Activated CD4-positive, alpha-beta memory T cell treated with anti-CD3 and anti-CD28 coated beads, Interleukin-2, amount 10 ng/mL, durations not matched to agents 7 days and 5 days (primary cell): ENCODE data around the gene USH2A. TPM values are rescaled to one million over a fixed set of nuclear protein-coding genes. Genes with fewer than 3 reads are reported as not detected.

ENCODE experiments used
- CTCF ChIA-PET: fragments of 350-600 bp; sonication (Branson Sonifier 250); formaldehyde crosslinking; loops from one replicate; lab custom pipeline; 2021; ENCODE audit warnings: antibody characterized with exemption, inconsistent platforms; lab: Charles Lee
- POLR2A ChIA-PET: fragments of 350-600 bp; sonication (Branson Sonifier 250); formaldehyde crosslinking; loops from one replicate; lab custom pipeline; 2021; ENCODE audit warnings: antibody characterized with exemption; lab: Charles Lee
- DNase-seq: peaks from one replicate; pipeline ENCODE4 v3.0.0-alpha.2; 2020
- H3K27ac Mint-ChIP-seq: one replicate; pipeline ENCODE4 v1.8.0; 2021; ENCODE audit warnings: mild to moderate bottlenecking, mixed read lengths
- H3K27me3 Mint-ChIP-seq: one replicate; pipeline ENCODE4 v1.8.0; 2021; ENCODE audit warnings: mixed read lengths
- H3K36me3 Mint-ChIP-seq: one replicate; pipeline ENCODE4 v1.8.0; 2021; ENCODE audit warnings: low read depth, mixed read lengths
- H3K4me1 Mint-ChIP-seq: one replicate; pipeline ENCODE4 v1.8.0; 2021; ENCODE audit warnings: mixed read lengths
- H3K4me3 Mint-ChIP-seq: one replicate; pipeline ENCODE4 v1.8.0; 2021; ENCODE audit warnings: mild to moderate bottlenecking, mixed read lengths
- H3K9me3 Mint-ChIP-seq: one replicate; pipeline ENCODE4 v1.8.0; 2021; ENCODE audit warnings: mixed read lengths
- total RNA-seq, 2 experiments: library from RNA; stranded (reverse); gene quantifications; one replicate each; pipeline ENCODE4 v1.2.3, GENCODE V29; 2021

Gene USH2A
- total RNA-seq, 2 experiments from 2014 or later = not detected

GRCh38 chr1:215710036-215710898, 713.0 kb downstream of the USH2A start:
- ChIA-PET POLR2A (no interaction called here), CTCF (no interaction called here)
- Mint-ChIP-seq H3K36me3 (no peaks in the 10 kb centered on the region), H3K27ac (no peak overlapping the region), H3K9me3 (no peaks in the 10 kb centered on the region), H3K4me3 (no peak overlapping the region), H3K4me1 (no peaks in the 10 kb centered on the region), H3K27me3 (no peaks in the 10 kb centered on the region)
- no peak for DNase-seq

- Mint-ChIP-seq H3K9me3 (peaks cover 9% of the 10 kb centered on the region), H3K4me1 (no peaks in the 10 kb centered on the region), H3K36me3 (no peaks in the 10 kb centered on the region), H3K27me3 (no peaks in the 10 kb centered on the region), H3K4me3 (no peak overlapping the region), H3K27ac (no peak overlapping the region)
- POLR2A ChIA-PET = no interaction called here
- no peak for DNase-seq
- CTCF ChIA-PET = no interaction called here
These were observed 719.0 kb downstream of the USH2A start for GRCh38 chr1:215704089-215704860.

GRCh38 chr1:215682232-215682631, 741.0 kb downstream of the USH2A start:
- ChIA-PET CTCF (no interaction called here), POLR2A (no interaction called here)
- no peak overlapping the region for H3K27ac Mint-ChIP-seq
- DNase-seq = no peak
- H3K36me3 Mint-ChIP-seq = no peaks in the 10 kb centered on the region
- no peaks in the 10 kb centered on the region for H3K9me3 Mint-ChIP-seq
- H3K27me3 Mint-ChIP-seq = no peaks in the 10 kb centered on the region
- no peaks in the 10 kb centered on the region for H3K4me1 Mint-ChIP-seq
- no peak overlapping the region for H3K4me3 Mint-ChIP-seq

GRCh38 chr1:215681041-215681440, 742.2 kb downstream of the USH2A start:
- Mint-ChIP-seq H3K27ac (no peak overlapping the region), H3K9me3 (no peaks in the 10 kb centered on the region), H3K4me1 (no peaks in the 10 kb centered on the region), H3K27me3 (no peaks in the 10 kb centered on the region), H3K36me3 (no peaks in the 10 kb centered on the region), H3K4me3 (no peak overlapping the region)
- ChIA-PET CTCF (no interaction called here), POLR2A (no interaction called here)
- DNase-seq = no peak

- no peak overlapping the region for H3K4me3 Mint-ChIP-seq
- H3K27ac Mint-ChIP-seq = no peak overlapping the region
- CTCF ChIA-PET = no interaction called here
- no peaks in the 10 kb centered on the region for H3K27me3 Mint-ChIP-seq
- no peak for DNase-seq
- POLR2A ChIA-PET = no interaction called here
- H3K4me1 Mint-ChIP-seq = no peaks in the 10 kb centered on the region
- H3K9me3 Mint-ChIP-seq = no peaks in the 10 kb centered on the region
- no peaks in the 10 kb centered on the region for H3K36me3 Mint-ChIP-seq
These were observed 744.0 kb downstream of the USH2A start for GRCh38 chr1:215679231-215679630.

- no peak overlapping the region for H3K4me3 Mint-ChIP-seq
- no peaks in the 10 kb centered on the region for H3K36me3 Mint-ChIP-seq
- no peaks in the 10 kb centered on the region for H3K9me3 Mint-ChIP-seq
- no peaks in the 10 kb centered on the region for H3K27me3 Mint-ChIP-seq
- H3K4me1 Mint-ChIP-seq = no peaks in the 10 kb centered on the region
- CTCF ChIA-PET = no interaction called here
- POLR2A ChIA-PET = no interaction called here
- H3K27ac Mint-ChIP-seq = no peak overlapping the region
- DNase-seq = no peak
These were observed 746.1 kb downstream of the USH2A start for GRCh38 chr1:215677112-215677511.

- Mint-ChIP-seq H3K27ac (no peak overlapping the region), H3K27me3 (no peaks in the 10 kb centered on the region), H3K4me1 (no peaks in the 10 kb centered on the region), H3K36me3 (no peaks in the 10 kb centered on the region), H3K9me3 (no peaks in the 10 kb centered on the region), H3K4me3 (no peak overlapping the region)
- DNase-seq = no peak
- ChIA-PET CTCF (no interaction called here), POLR2A (no interaction called here)
These were observed 749.3 kb downstream of the USH2A start for GRCh38 chr1:215673943-215674342.

GRCh38 chr1:215672482-215672881, 750.8 kb downstream of the USH2A start:
- Mint-ChIP-seq H3K27ac (no peak overlapping the region), H3K27me3 (no peaks in the 10 kb centered on the region), H3K36me3 (no peaks in the 10 kb centered on the region), H3K9me3 (no peaks in the 10 kb centered on the region), H3K4me1 (no peaks in the 10 kb centered on the region), H3K4me3 (no peak overlapping the region)
- no peak for DNase-seq
- POLR2A ChIA-PET = no interaction called here
- CTCF ChIA-PET = no interaction called here

GRCh38 chr1:215669806-215670491, 753.3 kb downstream of the USH2A start:
- no peak for DNase-seq
- Mint-ChIP-seq H3K27me3 (no peaks in the 10 kb centered on the region), H3K4me1 (no peaks in the 10 kb centered on the region), H3K27ac (no peak overlapping the region), H3K9me3 (no peaks in the 10 kb centered on the region), H3K36me3 (no peaks in the 10 kb centered on the region), H3K4me3 (no peak overlapping the region)
- ChIA-PET POLR2A (no interaction called here), CTCF (no interaction called here)

- Mint-ChIP-seq H3K4me3 (no peak overlapping the region), H3K4me1 (no peaks in the 10 kb centered on the region), H3K9me3 (no peaks in the 10 kb centered on the region), H3K27me3 (no peaks in the 10 kb centered on the region), H3K36me3 (no peaks in the 10 kb centered on the region), H3K27ac (no peak overlapping the region)
- CTCF ChIA-PET = no interaction called here
- POLR2A ChIA-PET = no interaction called here
- no peak for DNase-seq
These were observed 755.5 kb downstream of the USH2A start for GRCh38 chr1:215667761-215668160.

- no peak for DNase-seq
- H3K4me1 Mint-ChIP-seq = no peaks in the 10 kb centered on the region
These were observed 758.0 kb downstream of the USH2A start for GRCh38 chr1:215665215-215665614.

GRCh38 chr1:215661033-215661432, 762.2 kb downstream of the USH2A start:
- Mint-ChIP-seq H3K27ac (no peak overlapping the region), H3K4me3 (no peak overlapping the region), H3K9me3 (no peaks in the 10 kb centered on the region), H3K4me1 (no peaks in the 10 kb centered on the region), H3K36me3 (no peaks in the 10 kb centered on the region), H3K27me3 (no peaks in the 10 kb centered on the region)
- CTCF ChIA-PET = no interaction called here
- DNase-seq = no peak
- POLR2A ChIA-PET = no interaction called here

More at GRCh38 chr1:215665215-215665614, 758.0 kb downstream of the USH2A start:
- Mint-ChIP-seq H3K4me3 (no peak overlapping the region), H3K27me3 (no peaks in the 10 kb centered on the region), H3K9me3 (no peaks in the 10 kb centered on the region), H3K36me3 (no peaks in the 10 kb centered on the region), H3K27ac (no peak overlapping the region)
- CTCF ChIA-PET = no interaction called here
- POLR2A ChIA-PET = no interaction called here

GRCh38 chr1:215660259-215660658, 763.0 kb downstream of the USH2A start:
- Mint-ChIP-seq H3K27ac (no peak overlapping the region), H3K4me1 (no peaks in the 10 kb centered on the region), H3K4me3 (no peak overlapping the region), H3K27me3 (no peaks in the 10 kb centered on the region), H3K9me3 (no peaks in the 10 kb centered on the region), H3K36me3 (no peaks in the 10 kb centered on the region)
- POLR2A ChIA-PET = no interaction called here
- no peak for DNase-seq
- CTCF ChIA-PET = no interaction called here
